Subcutaneous adipose tissue (tissue), 4 donors: ENCODE measurements around the gene KMO. TPM values are rescaled to one million over a fixed set of nuclear protein-coding genes. Genes with fewer than 3 reads are reported as not detected.

ENCODE experiments used
- total RNA-seq, 4 donors: library from RNA; depleted of rRNA; stranded (reverse); fragments of >200 nt; gene quantifications; one replicate each; pipeline ENCODE4 v1.1.0, GENCODE V29; 2016
- TF ChIP-seq, protein P1 (sequence below): fragments of 450-650 bp; IDR thresholded peaks from one replicate; pipeline ENCODE4 v1.5.1; 2016; ENCODE audit warnings: low read depth, mild to moderate bottlenecking, control low read depth, antibody characterized with exemption, moderate library complexity

KMO gene
- total RNA-seq, 4 donors from 2014 or later: 0.38 to 15.8 (median 3.0) TPM

DNA sequence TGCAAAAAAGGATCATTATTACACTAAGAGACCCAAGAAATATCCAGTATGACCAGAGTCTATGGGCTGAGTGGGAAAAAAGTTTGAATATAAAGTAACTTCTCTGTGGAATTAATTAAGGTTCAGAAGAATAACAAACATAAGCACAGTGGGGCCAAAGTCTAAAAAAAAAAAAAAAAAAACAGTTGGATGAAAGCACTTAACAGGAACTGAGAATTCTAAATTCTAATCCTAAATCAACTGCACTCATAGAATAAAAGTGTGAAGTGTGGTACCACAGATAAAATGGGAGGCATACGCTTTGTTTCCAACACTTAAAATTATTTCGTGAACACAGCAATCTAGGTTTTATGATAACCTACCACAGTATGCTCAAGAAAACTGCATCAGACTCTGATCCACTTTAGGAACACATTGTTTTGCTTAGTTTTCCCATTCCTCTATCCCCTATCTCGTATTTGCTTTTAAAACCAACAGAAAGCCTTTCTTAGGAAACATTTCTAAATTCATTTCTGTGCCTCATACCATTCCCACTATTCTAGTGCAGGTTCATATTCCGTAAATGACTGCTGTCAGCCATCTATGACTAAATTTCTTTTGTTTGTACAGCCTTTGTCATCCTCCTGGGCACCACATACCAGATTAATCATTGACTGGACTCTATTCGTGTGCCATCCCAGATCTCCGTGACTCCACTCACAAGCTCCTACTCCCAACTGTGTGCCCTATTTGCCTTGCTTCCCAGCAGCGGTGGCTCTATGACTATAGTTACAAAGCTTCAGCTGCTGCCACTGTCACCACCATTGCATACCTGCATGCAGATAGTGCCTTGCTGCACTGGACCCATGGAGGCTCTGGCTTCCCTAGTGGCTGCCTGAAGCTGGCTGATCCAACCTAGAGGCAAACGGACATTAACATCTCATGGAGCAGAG, 83.1 kb downstream of the KMO start:
- TF ChIP-seq, protein P1, sequence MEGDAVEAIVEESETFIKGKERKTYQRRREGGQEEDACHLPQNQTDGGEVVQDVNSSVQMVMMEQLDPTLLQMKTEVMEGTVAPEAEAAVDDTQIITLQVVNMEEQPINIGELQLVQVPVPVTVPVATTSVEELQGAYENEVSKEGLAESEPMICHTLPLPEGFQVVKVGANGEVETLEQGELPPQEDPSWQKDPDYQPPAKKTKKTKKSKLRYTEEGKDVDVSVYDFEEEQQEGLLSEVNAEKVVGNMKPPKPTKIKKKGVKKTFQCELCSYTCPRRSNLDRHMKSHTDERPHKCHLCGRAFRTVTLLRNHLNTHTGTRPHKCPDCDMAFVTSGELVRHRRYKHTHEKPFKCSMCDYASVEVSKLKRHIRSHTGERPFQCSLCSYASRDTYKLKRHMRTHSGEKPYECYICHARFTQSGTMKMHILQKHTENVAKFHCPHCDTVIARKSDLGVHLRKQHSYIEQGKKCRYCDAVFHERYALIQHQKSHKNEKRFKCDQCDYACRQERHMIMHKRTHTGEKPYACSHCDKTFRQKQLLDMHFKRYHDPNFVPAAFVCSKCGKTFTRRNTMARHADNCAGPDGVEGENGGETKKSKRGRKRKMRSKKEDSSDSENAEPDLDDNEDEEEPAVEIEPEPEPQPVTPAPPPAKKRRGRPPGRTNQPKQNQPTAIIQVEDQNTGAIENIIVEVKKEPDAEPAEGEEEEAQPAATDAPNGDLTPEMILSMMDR: no peak

DNA sequence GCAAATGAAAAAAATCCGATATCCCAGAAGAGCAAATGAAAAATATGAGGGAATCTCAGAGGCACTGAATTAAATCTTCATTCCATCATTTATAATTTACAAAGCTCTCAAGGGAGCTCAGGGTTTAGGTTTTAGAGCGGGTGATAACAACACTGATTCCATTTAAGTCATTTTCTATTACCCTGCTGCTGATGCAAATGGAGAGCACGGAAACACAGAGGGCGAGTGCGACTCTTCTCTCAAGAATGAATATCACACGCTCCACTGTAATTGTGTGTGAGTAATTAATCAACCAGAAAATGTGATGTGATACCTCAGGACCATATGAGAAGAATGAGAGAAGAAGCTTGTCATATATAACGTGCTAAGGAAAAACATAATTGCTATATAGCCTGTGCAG, 85.2 kb downstream of the KMO start:
- TF ChIP-seq, protein P1: no peak

DNA sequence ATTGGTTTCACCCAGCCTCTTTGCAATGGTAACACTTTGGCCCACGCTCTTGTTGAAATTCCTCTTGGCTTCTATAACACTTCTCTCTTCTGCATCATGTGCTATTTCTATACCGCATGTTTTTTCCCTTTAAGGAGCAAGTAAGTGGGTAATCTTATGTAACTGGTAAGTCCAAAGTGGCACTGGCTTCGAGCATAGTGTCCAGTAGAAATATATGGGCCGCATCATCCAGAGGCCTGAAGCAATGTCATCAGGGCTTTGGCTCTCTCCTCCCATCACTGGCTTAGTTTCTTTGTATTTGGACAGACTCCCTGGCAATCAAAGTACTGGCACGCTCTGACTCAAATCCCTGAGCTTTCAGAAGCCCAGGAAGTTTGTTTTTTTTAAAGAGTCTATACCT, 90.5 kb downstream of the KMO start:
- TF ChIP-seq, protein P1: no peak

DNA sequence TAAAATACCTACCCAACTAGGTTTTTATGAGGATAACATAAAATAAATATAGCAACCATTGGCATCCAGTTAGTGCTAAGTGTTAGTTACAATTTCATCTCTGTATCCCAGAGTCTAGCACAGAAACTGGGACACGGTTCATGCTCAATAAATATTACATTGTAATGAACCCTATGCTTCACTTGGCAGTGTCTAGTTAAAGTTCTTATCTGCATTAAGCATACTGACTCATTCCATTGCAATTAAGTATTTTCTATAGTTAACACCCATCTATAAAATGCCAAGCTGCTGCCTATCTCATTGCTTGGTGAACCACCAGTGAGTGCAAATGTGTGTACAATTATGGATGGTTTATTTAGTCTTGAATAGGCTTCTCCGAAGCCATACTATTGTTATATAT, 92.8 kb downstream of the KMO start:
- TF ChIP-seq, protein P1: no peak

DNA sequence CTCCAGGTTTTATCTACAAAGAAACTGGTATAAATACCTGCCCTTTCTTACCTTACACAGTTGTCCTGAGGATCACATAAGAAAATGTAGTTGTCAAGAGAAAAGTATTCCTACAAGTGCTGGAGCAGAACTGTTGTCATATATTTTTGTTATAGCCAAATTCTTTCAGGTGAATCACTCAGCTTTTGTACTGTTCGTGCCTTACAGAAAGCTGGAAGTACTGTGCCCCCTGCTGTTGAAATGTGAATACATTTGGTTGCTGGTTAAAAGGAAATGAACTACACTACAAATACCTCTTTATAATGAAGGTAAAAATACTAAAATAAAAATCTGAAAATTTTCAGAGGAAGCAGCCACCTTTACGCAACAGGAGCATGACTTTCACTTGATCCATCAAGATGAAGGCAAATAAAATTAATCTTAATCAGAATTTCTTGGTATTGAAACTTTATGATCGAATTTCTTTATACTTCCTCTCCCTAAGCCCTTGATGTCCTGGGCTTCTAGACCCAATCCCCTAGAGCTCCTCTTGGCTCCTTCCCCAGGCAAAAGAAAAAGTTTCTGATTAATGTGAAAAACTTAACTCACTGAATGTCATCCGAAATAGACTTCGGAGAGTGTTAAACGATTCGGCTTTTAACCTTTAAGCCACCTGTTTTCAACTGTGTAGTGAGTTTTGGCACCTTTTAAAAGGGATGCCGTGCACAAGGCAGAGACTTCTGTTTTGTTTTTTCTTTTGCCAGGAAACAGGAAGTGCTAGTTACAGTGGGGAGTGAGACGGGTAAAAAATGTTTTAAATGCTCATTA, 95.5 kb downstream of the KMO start:
- TF ChIP-seq, protein P1: no peak

DNA sequence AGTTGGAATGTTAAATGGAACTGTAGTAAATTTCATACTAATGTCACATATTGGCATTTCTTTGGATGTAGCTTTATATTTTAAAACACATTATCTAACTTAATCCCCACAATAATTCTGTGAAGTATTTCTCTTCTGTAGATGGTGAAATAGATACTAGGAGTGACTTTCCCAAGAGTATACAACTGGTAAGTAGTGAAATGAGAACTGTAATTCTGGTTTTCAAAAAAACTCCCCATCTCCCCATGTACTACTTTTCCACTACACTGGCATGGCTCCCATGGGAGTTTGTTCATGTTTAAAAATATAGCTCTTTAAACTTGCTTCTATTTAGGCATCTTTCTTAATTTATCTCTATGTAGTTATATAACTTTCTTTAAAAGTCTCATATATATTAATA, 97.8 kb downstream of the KMO start:
- TF ChIP-seq, protein P1: no peak

DNA sequence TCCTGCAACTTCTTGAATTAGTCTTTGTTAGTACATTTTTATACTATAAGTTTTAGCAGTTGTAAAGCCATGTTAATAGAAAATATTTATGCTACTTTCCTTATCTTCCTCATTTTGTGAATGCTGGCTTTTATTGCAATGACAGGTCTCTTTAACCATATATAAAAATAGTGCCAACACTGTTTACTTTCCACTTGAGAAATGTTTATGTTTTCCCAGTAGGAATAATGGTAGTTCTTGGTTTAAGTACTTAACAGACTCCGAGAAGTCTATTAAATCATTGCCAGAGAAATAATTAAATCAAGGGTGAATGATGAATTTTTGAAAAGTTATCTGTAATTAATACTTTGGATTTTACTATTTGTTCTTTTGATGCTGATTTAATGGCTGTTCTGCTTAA, 98.3 kb downstream of the KMO start:
- TF ChIP-seq, protein P1: no peak
